Stimulated activated CD4-positive, alpha-beta T cell treated with anti-CD3 and anti-CD28 coated beads, Interleukin-15, amount 100 ng/mL, for 48 hours (primary cell): ENCODE results near the gene DESI2.
"Not testable (repeated sequence)": the region's sequence is repeated elsewhere in the genome, so short reads cannot be mapped to it uniquely, and the experiment has no call there.

ENCODE experiments used
- DNase-seq, 2 donors: peaks; one replicate each; pipeline ENCODE4 v3.0.0-alpha.2; 2020; ENCODE audit warnings: low read depth in 2 of 2

Gene DESI2

GRCh38 chr1:244654108-244655038 lies 1.4 kb downstream of the DESI2 start:
- no peak for DNase-seq

- no peak for DNase-seq
Observed at GRCh38 chr1:244655186-244655585, 2.3 kb downstream of the DESI2 start.

- no peak for DNase-seq
Observed at GRCh38 chr1:244657421-244657820, 4.5 kb downstream of the DESI2 start.

DNA sequence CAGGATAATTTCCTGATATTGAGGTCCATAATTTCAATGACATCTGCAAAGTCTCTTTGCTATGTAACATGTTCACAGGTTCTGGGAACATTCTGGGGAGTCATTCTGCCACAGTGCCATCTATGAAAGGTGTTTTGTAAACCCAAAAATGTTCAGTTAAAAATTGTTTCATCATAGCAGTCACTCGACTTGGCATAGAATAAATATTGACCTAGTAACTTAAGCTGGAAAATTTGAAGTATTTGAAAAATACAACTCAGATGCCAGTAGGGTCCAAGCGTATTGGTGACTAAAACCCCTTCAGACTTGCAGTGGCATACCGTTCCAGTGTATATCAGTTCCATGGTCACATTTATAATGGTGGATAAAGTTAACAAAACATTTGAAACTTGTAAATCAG lies 6.8 kb downstream of the DESI2 start:
- no peak for DNase-seq

DNA sequence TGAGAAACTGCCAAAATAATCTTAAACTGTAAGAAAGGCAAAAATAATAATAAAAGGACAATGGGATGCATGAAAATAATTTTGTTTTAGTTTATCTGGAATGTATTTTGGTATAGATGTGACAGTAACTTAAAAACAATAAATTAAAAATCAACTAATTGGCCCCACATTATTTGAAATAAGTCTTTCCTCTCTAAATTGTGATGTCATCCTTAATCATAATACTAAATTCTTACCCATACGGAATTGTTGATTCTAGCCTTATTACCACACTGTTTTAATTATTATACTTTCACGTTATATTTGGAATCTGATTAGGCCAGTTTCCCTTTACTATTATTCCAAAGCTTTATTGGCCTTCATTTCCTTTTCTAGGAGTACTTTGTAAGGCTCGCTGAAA lies 7.7 kb downstream of the DESI2 start:
- DNase-seq = no peak

DNA sequence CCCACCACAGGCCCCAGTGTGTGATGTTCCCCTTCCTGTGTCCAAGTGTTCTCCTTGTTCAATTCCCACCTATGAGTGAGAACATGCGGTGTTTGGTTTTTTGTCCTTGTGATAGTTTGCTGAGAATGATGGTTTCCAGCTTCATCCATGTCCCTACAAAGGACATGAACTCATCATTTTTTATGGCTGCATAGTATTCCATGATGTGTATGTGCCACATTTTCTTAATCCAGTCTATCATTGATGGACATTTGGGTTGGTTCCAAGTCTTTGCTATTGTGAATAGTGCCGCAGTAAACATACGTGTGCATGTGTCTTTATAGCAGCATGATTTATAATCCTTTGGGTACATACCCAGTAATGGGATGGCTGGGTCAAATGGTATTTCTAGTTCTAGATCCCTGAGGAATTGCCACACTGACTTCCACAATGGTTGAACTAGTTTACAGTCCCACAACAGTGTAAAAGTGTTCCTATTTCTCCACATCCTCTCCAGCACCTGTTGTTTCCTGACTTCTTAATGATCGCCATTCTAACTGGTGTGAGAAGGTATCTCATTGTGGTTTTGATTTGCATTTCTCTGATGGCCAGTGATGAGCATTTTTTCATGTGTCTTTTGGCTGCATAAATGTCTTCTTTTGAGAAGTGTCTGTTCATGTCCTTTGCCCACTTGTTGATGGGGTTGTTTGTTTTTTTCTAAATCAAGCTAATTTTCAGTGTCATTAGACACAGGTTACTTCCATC lies 8.8 kb downstream of the DESI2 start:
- DNase-seq = not testable (repeated sequence)

DNA sequence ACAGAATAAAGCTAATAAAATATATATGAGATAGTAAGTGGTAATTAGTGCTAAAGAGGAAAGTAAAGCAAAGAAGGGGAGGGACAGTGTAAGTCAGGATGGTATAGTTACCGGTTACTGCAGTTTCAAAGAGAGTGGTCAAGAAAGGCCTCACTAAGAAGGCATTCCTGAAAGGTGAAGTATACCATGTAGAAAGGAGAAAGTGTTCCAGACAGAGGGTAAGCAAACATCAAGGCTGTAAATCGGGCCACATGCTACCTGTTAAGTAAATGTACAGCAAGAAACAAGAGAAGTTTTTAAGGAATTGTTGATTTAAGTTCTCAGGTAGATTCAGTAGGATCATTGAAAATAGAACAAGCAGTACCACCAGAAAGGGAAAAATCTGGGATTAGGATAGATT lies 9.7 kb downstream of the DESI2 start:
- no peak for DNase-seq

DNA sequence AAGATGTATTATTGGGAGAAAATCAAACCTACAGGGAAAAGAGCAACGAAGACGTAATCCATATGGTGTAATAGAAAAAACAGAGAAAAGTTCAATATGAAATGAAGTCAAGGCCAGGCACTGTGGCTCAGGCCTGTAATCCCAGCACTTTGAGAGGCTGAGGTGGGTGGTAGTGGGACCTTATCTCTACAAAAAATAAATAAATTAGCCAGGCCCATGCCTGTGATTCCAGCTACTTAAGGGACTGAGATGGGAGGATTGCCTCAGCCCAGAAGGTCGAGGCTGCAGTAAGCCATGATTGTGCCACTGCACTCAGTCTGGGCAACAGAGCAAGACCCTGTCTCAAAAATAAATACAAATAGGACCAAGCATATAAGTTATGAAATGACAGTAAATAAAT lies 11.4 kb downstream of the DESI2 start:
- no peak for DNase-seq

DNA sequence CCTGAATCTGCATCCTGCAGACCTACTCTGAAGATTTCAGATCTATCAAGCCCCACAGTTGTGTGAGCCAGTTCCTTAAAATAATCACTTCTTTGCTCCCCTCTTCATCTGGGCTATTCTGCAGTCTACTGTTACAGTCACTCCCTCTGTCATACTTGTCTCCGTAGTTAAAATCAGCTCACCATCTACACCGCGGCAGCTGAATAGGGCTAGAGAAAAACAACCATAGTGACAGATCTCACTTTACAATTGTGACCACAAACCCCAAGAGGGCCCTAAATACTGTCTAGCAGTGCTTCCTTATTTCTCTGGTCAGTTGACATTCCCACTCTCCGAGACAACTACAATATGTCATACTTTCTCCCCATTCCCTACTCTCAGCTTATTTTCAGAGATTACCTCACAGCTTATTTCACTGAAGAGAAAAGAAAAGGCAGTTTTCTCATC lies 12.9 kb downstream of the DESI2 start:
- no peak for DNase-seq

- not testable (repeated sequence) for DNase-seq
Observed at GRCh38 chr1:244666672-244667418, 13.9 kb downstream of the DESI2 start.

- DNase-seq = no peak
Observed at GRCh38 chr1:244667797-244668196, 14.9 kb downstream of the DESI2 start.

- no peak for DNase-seq
Observed at GRCh38 chr1:244672946-244673682, 20.2 kb downstream of the DESI2 start.

DNA sequence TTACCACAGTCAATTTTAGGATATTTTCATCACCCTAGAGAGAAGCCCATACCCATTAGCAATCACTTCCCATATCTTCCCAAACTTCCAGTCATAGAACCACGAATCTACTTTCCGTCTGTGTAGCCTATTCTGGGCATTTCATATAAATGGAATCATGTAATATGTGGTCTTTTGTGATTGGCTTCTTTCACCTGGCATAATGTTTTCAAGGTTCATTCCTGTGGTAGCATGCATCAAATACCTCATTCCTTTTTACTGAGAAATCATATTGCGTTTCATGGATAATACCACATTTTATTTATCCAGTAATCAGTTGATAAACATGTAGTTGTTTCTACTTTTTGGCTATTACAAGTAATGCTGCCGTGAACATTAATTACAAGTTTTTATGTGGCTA lies 21.5 kb downstream of the DESI2 start:
- no peak for DNase-seq

GRCh38 chr1:244675167-244675566 lies 22.2 kb downstream of the DESI2 start:
- DNase-seq = no peak

DNA sequence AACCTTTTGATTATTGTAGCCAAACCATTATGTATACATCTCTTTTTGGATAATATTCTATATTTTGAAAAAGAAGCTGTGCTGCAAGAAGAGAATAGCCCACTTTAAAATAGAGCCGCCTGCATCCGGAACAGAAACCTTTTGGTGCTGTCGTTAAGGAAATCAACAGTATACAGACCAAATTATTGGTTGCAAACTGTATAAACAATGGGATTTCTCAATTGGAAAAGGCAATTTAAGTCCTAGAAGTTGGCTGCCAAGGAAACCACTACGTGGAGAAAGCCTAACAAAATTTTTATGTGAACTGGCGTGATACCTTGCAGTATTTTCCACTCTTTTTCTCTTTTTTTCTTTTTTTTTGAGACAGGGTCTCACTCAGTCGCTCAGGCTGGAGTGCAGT lies 25.8 kb downstream of the DESI2 start:
- no peak for DNase-seq

GRCh38 chr1:244680667-244681066 lies 27.7 kb downstream of the DESI2 start:
- no peak for DNase-seq

DNA sequence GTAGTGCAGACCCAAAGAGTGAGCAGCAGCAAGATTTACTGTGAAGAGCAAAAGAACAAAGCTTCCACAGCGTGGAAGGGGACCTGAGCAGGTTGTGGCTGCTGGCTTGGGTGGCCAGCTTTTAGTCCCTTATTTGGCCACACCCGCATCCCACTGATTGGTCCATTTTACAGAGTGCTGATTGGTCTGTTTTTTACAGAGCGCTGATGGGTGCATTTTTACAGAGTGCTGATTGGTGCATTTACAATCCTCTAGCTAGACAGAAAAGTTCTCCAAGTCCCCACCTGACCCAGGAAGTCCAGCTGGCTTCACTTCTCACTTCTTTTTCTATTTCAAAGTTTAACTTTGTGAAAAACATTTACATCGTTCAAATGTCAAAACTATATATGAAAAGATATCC lies 29.2 kb downstream of the DESI2 start:
- DNase-seq = not testable (repeated sequence)

DNA sequence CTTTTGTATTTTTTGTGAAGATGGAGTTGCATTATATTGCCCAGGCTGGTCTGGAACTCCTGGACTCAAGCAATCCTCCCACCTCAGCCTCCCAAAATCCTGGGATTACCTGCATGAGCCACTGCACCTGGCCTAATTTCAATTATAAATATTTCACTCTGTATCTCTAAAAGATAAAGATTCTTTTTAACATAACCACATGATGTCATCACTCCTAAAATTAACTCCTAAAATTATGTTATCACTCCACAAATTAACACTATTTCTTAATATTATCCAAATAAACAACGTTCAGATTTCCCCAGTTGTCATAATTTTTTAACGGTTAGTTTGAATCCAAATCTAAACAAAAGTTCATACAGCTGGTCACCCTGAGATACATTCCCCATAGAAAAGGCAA lies 43.0 kb downstream of the DESI2 start:
- DNase-seq = no peak

DNA sequence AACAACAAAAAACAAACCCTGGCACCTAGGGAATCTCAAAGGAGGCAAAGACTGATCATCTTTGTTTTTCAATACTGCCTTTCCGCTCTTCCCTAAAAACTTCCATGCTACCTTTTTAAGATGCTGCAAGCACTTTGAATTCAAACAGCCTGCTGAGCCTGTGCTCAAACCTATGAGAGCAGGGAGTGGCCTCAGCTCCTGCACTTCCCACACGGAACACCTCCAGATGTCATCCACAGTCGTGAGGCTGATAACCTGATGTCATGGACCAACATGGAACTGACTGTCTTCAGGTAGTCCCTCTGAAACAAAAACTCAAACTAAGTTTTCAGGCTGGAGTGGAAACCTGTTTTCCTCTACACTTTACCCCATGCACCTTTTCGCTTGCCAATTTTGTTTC lies 46.8 kb downstream of the DESI2 start:
- DNase-seq = no peak

GRCh38 chr1:244700808-244701207 lies 47.9 kb downstream of the DESI2 start:
- DNase-seq = no peak

DNA sequence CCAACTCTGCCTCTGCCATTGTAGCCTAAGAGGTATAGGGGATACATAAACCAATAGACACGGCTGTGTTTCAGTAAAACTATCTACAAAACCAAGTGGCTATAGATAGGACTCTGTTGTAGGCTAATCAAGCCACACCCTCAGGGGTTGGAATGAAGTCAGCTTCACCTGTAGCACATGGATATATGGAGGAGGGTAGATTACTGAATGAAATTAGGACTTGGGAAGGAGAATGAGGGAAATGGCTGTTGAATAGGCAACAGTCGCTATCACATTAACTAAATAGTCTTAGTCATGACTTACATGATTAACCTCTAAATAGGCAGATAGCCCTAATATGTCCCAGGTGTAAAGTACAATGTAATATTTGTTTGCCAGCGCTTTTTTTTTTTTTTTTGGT lies 49.7 kb downstream of the DESI2 start:
- no peak for DNase-seq

DNA sequence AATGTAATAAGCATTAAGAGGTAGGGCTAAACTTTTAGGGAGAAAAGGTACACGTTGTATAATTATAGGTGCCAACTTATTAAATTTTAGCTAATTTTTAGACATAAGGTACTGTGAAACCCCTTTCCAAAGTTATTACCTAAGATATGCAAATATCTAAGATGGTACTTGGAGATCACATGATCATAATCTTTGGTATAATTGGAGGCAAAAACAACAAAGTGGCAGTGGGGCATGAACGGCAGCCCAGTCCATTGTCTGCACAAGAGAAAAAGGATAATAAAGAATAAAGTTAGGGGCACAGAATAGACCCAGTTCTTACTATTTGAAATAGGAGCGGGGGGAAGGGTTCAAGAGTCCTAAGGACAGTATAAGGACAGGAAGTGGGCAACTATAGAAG lies 51.2 kb downstream of the DESI2 start:
- no peak for DNase-seq
